ENCODE results near the gene CASP8AP2. TPM values are rescaled to one million over a fixed set of nuclear protein-coding genes. Genes with fewer than 3 reads are reported as not detected.

CASP8AP2 gene
- total RNA-seq, 1 experiment from 2014 or later: 22.9 TPM

DNA sequence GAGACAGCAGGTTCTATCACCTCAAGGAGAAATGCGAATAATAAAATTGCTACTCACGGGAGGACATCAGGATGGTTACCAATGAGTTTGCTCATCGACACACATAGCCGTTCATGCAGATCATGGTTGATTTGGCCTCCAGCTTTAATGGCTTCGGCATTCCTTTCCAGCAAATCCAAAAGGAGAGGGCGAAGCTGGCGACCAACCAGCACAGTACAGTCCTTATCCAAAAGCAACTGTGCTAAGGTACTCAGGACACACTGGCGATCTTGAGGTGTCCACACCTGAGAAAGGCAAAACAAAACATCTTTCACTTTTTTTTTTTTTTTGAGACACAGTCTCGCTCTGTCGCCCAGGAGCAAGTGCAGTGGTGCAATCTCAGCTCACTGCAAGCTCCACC is 26.4 kb upstream of the CASP8AP2 start:
- Histone ChIP-seq H3K27ac (ENCODE audit: low read length) (no peak overlapping the region), H3K4me1 (ENCODE audit: control insufficient read depth, insufficient read depth, low read length) (no peaks in the 10 kb centered on the region), H3K36me3 (ENCODE audit: control insufficient read depth, insufficient read depth, low read length) (no peaks in the 10 kb centered on the region; the same call in 1 of the 2 replicates), H3K27me3 (ENCODE audit: control insufficient read depth, insufficient read depth, low read length) (no peaks in the 10 kb centered on the region), H3K9me3 (ENCODE audit: control insufficient read depth, insufficient read depth, low read depth, low read length) (no peaks in the 10 kb centered on the region), H3K4me3 (ENCODE audit: low read depth in 2 of 2, low read length in 2 of 2) (no peak overlapping the region)
- BruUV-seq (replicated peaks): no TSS peak
- DNase-seq (ENCODE audit: low read depth, low spot score): no peak
- TF ChIP-seq, protein P1, sequence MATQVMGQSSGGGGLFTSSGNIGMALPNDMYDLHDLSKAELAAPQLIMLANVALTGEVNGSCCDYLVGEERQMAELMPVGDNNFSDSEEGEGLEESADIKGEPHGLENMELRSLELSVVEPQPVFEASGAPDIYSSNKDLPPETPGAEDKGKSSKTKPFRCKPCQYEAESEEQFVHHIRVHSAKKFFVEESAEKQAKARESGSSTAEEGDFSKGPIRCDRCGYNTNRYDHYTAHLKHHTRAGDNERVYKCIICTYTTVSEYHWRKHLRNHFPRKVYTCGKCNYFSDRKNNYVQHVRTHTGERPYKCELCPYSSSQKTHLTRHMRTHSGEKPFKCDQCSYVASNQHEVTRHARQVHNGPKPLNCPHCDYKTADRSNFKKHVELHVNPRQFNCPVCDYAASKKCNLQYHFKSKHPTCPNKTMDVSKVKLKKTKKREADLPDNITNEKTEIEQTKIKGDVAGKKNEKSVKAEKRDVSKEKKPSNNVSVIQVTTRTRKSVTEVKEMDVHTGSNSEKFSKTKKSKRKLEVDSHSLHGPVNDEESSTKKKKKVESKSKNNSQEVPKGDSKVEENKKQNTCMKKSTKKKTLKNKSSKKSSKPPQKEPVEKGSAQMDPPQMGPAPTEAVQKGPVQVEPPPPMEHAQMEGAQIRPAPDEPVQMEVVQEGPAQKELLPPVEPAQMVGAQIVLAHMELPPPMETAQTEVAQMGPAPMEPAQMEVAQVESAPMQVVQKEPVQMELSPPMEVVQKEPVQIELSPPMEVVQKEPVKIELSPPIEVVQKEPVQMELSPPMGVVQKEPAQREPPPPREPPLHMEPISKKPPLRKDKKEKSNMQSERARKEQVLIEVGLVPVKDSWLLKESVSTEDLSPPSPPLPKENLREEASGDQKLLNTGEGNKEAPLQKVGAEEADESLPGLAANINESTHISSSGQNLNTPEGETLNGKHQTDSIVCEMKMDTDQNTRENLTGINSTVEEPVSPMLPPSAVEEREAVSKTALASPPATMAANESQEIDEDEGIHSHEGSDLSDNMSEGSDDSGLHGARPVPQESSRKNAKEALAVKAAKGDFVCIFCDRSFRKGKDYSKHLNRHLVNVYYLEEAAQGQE (IDR thresholded peaks at IDR 0.05; ENCODE audit: insufficient read depth in 1 of 2, low read depth in 2 of 2, low read length in 1 of 2): no peak
- TF ChIP-seq POLR2AphosphoS5 (IDR thresholded peaks at IDR 0.05; ENCODE audit: low read depth, low read length): no peak
- no peak for TF ChIP-seq TCF7L2 (IDR thresholded peaks at IDR 0.05; ENCODE audit: low read depth, low read length)
- TF ChIP-seq SIN3A (IDR thresholded peaks at IDR 0.05; ENCODE audit: borderline replicate concordance, insufficient read depth, low read depth, low read length): no peak
- TF ChIP-seq, protein P2, sequence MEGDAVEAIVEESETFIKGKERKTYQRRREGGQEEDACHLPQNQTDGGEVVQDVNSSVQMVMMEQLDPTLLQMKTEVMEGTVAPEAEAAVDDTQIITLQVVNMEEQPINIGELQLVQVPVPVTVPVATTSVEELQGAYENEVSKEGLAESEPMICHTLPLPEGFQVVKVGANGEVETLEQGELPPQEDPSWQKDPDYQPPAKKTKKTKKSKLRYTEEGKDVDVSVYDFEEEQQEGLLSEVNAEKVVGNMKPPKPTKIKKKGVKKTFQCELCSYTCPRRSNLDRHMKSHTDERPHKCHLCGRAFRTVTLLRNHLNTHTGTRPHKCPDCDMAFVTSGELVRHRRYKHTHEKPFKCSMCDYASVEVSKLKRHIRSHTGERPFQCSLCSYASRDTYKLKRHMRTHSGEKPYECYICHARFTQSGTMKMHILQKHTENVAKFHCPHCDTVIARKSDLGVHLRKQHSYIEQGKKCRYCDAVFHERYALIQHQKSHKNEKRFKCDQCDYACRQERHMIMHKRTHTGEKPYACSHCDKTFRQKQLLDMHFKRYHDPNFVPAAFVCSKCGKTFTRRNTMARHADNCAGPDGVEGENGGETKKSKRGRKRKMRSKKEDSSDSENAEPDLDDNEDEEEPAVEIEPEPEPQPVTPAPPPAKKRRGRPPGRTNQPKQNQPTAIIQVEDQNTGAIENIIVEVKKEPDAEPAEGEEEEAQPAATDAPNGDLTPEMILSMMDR (IDR thresholded peaks at IDR 0.05): no peak
- no peak for ATAC-seq
- intact Hi-C loops (cut with micrococcal nuclease; ENCODE audit: unreplicated experiment): no loop called here
- in situ Hi-C loops (cut with HindIII; ENCODE audit: low pct_unique_long_range_greater_than_20kb, low sequenced_read_pairs): no loop called here
- ChIA-PET CTCF (no interaction called here), POLR2A (interaction anchor here (0.5 kb wide), 1 partner anchor 15 kb away, joined by 9 read pairs; no protein-coding TSS in a partner anchor)

DNA sequence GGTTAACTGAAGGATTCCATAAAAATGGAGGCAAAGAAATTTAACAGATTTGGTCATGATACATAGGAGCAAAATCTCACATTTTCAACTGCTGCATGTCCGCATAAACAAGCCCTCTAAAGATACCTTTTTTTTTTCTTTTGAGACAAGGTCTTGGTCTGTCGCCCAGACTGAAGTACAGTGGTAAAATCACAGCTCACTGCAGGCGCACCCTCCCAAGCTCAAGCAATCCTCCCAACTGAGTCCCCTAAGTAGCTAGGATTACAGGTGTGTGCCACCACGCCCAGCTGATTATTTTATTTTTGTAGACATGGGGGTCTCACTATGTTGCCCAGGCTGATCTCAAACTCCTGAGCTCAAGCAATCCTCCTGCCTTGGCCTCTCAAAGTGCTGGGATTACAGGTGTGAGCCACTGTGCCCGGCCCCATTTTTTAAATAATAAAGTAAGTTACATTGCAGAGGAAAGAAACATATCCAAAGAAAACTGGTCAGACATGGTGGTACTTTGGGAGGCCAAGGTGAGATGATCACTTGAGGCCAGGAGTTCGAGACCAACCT is 23.8 kb upstream of the CASP8AP2 start:
- ChIA-PET POLR2A (no interaction called here), CTCF (no interaction called here)
- Histone ChIP-seq H3K27ac (ENCODE audit: low read length) (no peak overlapping the region), H3K4me1 (ENCODE audit: control insufficient read depth, insufficient read depth, low read length) (no peaks in the 10 kb centered on the region), H3K36me3 (ENCODE audit: control insufficient read depth, insufficient read depth, low read length) (no peaks in the 10 kb centered on the region), H3K9me3 (ENCODE audit: control insufficient read depth, insufficient read depth, low read depth, low read length) (no peaks in the 10 kb centered on the region), H3K4me3 (ENCODE audit: low read depth in 2 of 2, low read length in 2 of 2) (no peak overlapping the region), H3K27me3 (ENCODE audit: control insufficient read depth, insufficient read depth, low read length) (no peaks in the 10 kb centered on the region)
- in situ Hi-C loops (cut with HindIII; ENCODE audit: low pct_unique_long_range_greater_than_20kb, low sequenced_read_pairs) (no loop called here), intact Hi-C loops (cut with micrococcal nuclease; ENCODE audit: unreplicated experiment) (no loop called here)
- TF ChIP-seq TCF7L2 (IDR thresholded peaks at IDR 0.05; ENCODE audit: low read depth, low read length) (no peak), POLR2AphosphoS5 (IDR thresholded peaks at IDR 0.05; ENCODE audit: low read depth, low read length) (no peak), SIN3A (IDR thresholded peaks at IDR 0.05; ENCODE audit: borderline replicate concordance, insufficient read depth, low read depth, low read length) (no peak)
- TF ChIP-seq, protein P2 (IDR thresholded peaks at IDR 0.05): no peak
- TF ChIP-seq, protein P1 (IDR thresholded peaks at IDR 0.05; ENCODE audit: insufficient read depth in 1 of 2, low read depth in 2 of 2, low read length in 1 of 2): no peak
- no peak for ATAC-seq
- no TSS peak for BruUV-seq (replicated peaks)
- DNase-seq (ENCODE audit: low read depth, low spot score): no peak
